Left ventricle myocardium inferior (tissue), 1 donor: ENCODE results near the gene ITSN2. TPM values are rescaled to one million over a fixed set of nuclear protein-coding genes. Genes with fewer than 3 reads are reported as not detected.

Experiments used
- DNase-seq: peaks from one replicate; pipeline ENCODE4 v3.0.0-alpha.2; 2020
- H3K27ac ChIP-seq: fragments of 200-600 bp; replicated peaks from 2 replicates; pipeline ENCODE4 v1.8.0; 2021
- H3K27me3 ChIP-seq: fragments of 200-600 bp; 2 replicates; pipeline ENCODE4 v1.8.0; 2021; ENCODE audit warnings: low read depth
- H3K36me3 ChIP-seq: fragments of 200-600 bp; 2 replicates; pipeline ENCODE4 v1.8.0; 2021
- H3K4me1 ChIP-seq: fragments of 200-600 bp; 2 replicates; pipeline ENCODE4 v1.8.0; 2021
- H3K4me3 ChIP-seq: fragments of 200-600 bp; 2 replicates; pipeline ENCODE4 v1.8.0; 2021; ENCODE audit warnings: mild to moderate bottlenecking, moderate library complexity
- H3K9me3 ChIP-seq: fragments of 200-600 bp; replicated peaks from 2 replicates; pipeline ENCODE4 v1.8.0; 2021
- intact Hi-C: fragments of 100-400 bp; cut with micrococcal nuclease; formaldehyde crosslinking; loops from one replicate; pipeline ENCODE4 v1.11.0; 2022
- total RNA-seq: library from RNA; stranded (reverse); fragmentation: NEBNext Ultra II Directional; extraction: Animal tissue kit (Norgen Biotek cat#: 25700); gene quantifications from one replicate; pipeline ENCODE4 v1.2.1, GENCODE V29; 2021
- TF ChIP-seq, protein P1 (sequence below): fragments of 200-600 bp; IDR thresholded peaks from 2 replicates; pipeline ENCODE4 v1.8.0; 2021; ENCODE audit warnings: antibody characterized with exemption, mild to moderate bottlenecking, borderline replicate concordance
- donor health status: DM: no; HTN: yes; CAD: no; lungs with severe emphysema.

The ITSN2 gene
- total RNA-seq, 1 donor from 2014 or later, result 24.4 TPM

DNA sequence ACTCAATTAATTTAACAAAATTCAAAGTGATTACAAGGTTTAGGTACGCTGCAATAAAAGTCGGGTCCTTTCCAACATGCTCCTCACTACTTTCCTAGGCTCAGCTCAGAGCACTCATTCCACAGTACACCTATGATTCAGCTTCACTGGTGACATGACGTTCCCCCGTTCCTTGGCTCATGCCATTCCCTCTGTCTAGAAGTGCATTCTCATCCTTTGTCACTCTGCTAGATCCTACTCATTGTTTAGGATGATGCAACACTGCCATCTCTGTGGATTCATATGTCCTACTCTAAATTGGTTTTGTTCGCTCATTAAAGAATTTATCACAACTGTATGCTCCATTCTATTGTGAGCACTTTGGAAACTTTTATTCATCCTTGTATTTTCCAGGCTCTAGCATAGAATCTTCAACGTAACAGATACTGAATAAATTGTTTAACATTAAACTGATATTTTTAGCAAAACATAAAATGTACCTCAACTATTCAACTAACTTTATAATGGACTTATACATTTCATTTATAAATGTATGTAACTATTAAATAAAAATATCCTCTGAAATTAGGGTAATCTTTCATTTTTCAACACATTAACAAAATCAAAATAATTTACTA lies 106.9 kb downstream of the ITSN2 start:
- no peak for DNase-seq
- no peaks in the 10 kb centered on the region for H3K27me3 ChIP-seq
- TF ChIP-seq, protein P1, sequence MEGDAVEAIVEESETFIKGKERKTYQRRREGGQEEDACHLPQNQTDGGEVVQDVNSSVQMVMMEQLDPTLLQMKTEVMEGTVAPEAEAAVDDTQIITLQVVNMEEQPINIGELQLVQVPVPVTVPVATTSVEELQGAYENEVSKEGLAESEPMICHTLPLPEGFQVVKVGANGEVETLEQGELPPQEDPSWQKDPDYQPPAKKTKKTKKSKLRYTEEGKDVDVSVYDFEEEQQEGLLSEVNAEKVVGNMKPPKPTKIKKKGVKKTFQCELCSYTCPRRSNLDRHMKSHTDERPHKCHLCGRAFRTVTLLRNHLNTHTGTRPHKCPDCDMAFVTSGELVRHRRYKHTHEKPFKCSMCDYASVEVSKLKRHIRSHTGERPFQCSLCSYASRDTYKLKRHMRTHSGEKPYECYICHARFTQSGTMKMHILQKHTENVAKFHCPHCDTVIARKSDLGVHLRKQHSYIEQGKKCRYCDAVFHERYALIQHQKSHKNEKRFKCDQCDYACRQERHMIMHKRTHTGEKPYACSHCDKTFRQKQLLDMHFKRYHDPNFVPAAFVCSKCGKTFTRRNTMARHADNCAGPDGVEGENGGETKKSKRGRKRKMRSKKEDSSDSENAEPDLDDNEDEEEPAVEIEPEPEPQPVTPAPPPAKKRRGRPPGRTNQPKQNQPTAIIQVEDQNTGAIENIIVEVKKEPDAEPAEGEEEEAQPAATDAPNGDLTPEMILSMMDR, result no peak
- intact Hi-C loops, result no loop called here
- no peaks in the 10 kb centered on the region for H3K9me3 ChIP-seq
- H3K4me3 ChIP-seq, result no peak overlapping the region
- H3K36me3 ChIP-seq, result peaks cover 94% of the 10 kb centered on the region
- no peaks in the 10 kb centered on the region for H3K4me1 ChIP-seq
- H3K27ac ChIP-seq, result no peak overlapping the region

DNA sequence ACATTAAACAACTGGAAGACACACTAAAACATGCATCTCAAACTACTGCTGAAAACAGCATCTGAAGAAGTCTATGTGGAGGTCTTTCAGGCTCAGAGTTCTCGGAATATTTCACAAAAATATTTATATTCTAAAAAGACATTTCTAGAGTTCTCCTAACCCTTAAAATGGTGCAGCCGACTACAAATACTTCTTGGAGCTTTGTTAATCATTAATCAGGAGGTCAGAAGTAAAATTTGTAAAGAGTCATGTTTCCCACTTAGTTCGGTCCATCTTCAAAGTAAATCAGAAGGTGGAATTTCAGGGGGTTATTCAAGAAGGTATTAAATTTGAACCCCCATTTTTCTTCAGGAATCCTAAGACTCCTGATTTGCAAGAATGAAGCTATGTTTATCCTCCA lies 112.7 kb downstream of the ITSN2 start:
- Histone ChIP-seq H3K4me1 (no peaks in the 10 kb centered on the region), H3K27me3 (no peaks in the 10 kb centered on the region), H3K27ac (no peak overlapping the region), H3K4me3 (no peak overlapping the region), H3K36me3 (peaks cover 89% of the 10 kb centered on the region), H3K9me3 (no peaks in the 10 kb centered on the region)
- DNase-seq, result no peak
- intact Hi-C loops, result no loop called here
- TF ChIP-seq, protein P1, result no peak

DNA sequence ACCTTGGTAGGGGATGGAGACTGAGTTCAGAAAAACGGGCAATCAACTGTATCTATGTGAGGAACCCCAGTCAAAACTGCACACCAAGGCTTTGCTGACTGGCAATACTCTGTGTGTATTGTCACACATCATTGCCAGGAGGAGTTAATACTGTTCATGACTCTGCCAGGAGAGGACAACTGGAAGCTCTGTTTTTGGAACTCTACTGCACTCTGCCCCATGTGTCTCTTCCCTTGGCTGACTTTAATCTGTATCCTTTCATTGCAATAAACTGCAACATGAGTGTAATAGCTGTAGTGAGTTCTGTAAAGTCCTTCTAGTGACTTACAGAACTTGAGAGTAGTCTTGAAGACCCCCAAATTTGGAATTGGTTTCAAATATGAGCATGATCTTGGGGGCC lies 113.2 kb downstream of the ITSN2 start:
- TF ChIP-seq, protein P1, result no peak
- no peaks in the 10 kb centered on the region for H3K27me3 ChIP-seq
- H3K36me3 ChIP-seq, result peaks cover 86% of the 10 kb centered on the region
- intact Hi-C loops, result no loop called here
- H3K4me3 ChIP-seq, result no peak overlapping the region
- no peak for DNase-seq
- H3K27ac ChIP-seq, result no peak overlapping the region
- H3K9me3 ChIP-seq, result no peaks in the 10 kb centered on the region
- H3K4me1 ChIP-seq, result no peaks in the 10 kb centered on the region

DNA sequence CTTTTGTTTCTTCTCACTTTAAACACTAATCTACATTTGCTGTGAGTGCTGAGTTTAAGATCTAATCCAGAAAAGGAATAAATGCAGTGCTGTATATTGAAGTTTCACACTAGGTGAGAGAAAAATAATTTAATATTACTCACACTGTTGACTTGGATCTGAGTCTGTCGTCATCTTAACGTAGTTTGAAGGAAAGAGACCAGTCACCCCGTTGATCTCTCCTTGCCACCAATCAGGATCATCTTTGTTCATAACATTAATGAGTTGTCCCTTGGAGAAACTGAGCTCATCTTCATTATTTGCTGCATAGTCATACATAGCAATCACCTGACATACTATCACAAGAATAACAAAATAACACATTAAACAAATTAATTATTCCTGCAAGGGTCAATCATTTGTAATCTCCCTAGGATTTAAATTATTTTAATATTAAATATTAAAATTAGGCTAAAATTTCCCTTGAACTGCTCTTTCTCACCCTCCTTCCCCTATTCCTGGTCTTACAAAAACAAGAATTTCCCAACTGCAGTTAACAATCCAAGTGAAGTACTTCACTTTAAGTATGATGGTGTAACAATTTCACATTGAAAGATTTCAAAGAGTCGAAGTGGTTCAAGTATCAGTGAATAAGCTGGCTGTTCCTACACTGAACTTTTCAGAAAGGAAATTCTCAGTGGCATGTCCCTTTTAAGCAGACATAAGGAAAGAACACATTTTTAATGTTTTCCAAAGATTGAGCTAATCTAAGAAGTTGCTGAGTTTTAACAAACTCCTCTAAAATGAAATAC lies 114.2 kb downstream of the ITSN2 start:
- no peak overlapping the region for H3K27ac ChIP-seq
- peaks cover 88% of the 10 kb centered on the region for H3K36me3 ChIP-seq
- no peaks in the 10 kb centered on the region for H3K4me1 ChIP-seq
- H3K9me3 ChIP-seq, result no peaks in the 10 kb centered on the region
- intact Hi-C loops, result no loop called here
- no peaks in the 10 kb centered on the region for H3K27me3 ChIP-seq
- H3K4me3 ChIP-seq, result no peak overlapping the region
- no peak for DNase-seq
- TF ChIP-seq, protein P1, result no peak

DNA sequence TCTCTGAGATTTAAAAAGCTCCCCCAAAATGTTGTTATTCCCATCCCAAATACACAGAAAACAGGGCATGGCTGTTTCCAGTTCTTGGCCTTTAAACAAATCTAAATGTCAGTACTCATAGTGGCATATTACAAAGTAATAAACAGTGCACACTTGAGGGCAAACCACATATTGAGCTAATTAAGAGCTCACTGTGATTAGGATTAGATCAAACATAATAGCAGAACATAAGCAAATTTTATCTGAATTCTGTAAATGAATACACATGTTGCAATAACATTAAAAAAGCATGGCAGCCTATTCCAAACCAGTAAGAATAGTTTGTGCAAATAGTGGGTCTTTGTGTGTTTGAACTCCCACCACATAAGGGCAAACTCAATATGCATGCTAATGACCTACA lies 118.8 kb downstream of the ITSN2 start:
- Histone ChIP-seq H3K4me1 (peaks cover 6% of the 10 kb centered on the region), H3K4me3 (no peak overlapping the region), H3K27ac (no peak overlapping the region), H3K9me3 (no peaks in the 10 kb centered on the region), H3K27me3 (no peaks in the 10 kb centered on the region), H3K36me3 (peaks cover 46% of the 10 kb centered on the region)
- TF ChIP-seq, protein P1, result no peak
- intact Hi-C loops, result no loop called here
- no peak for DNase-seq
